ENCODE measurements around the gene ENTHD1.

GRCh38 chr22:39873965-39874364 is 19.6 kb downstream of the ENTHD1 start:
- TF ChIP-seq POLR2A (IDR thresholded peaks at IDR 0.05; ENCODE audit: low read depth, low read length) (no peak), CTCF (conservative IDR thresholded peaks at IDR 0.05; ENCODE audit: low read depth, low read length) (no peak), RAD21 (IDR thresholded peaks at IDR 0.05; ENCODE audit: low read length) (no peak), MAZ (IDR thresholded peaks at IDR 0.05; ENCODE audit: borderline replicate concordance, low read depth, low read length) (no peak), RFX5 (IDR thresholded peaks at IDR 0.05; ENCODE audit: low read depth, low read length) (no peak), ELK1 (IDR thresholded peaks at IDR 0.05; ENCODE audit: borderline replicate concordance, low read depth, low read length) (no peak), CEBPB (IDR thresholded peaks at IDR 0.05; ENCODE audit: low read depth, low read length) (no peak), MXI1 (IDR thresholded peaks at IDR 0.05; ENCODE audit: borderline replicate concordance, low read depth, low read length) (no peak), RCOR1 (IDR thresholded peaks at IDR 0.05; ENCODE audit: insufficient replicate concordance, low read length) (no peak), BHLHE40 (IDR thresholded peaks at IDR 0.05; ENCODE audit: low read depth, low read length) (no peak), CHD1 (IDR thresholded peaks at IDR 0.05; ENCODE audit: low read depth, low read length) (no peak), SMC3 (IDR thresholded peaks at IDR 0.05; ENCODE audit: low read depth, low read length) (no peak)
- TF ChIP-seq, protein P1, sequence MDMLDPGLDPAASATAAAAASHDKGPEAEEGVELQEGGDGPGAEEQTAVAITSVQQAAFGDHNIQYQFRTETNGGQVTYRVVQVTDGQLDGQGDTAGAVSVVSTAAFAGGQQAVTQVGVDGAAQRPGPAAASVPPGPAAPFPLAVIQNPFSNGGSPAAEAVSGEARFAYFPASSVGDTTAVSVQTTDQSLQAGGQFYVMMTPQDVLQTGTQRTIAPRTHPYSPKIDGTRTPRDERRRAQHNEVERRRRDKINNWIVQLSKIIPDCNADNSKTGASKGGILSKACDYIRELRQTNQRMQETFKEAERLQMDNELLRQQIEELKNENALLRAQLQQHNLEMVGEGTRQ (IDR thresholded peaks at IDR 0.05; ENCODE audit: low read depth, low read length): no peak
